Measurements from ENCODE around the gene CHAC2.

DNA sequence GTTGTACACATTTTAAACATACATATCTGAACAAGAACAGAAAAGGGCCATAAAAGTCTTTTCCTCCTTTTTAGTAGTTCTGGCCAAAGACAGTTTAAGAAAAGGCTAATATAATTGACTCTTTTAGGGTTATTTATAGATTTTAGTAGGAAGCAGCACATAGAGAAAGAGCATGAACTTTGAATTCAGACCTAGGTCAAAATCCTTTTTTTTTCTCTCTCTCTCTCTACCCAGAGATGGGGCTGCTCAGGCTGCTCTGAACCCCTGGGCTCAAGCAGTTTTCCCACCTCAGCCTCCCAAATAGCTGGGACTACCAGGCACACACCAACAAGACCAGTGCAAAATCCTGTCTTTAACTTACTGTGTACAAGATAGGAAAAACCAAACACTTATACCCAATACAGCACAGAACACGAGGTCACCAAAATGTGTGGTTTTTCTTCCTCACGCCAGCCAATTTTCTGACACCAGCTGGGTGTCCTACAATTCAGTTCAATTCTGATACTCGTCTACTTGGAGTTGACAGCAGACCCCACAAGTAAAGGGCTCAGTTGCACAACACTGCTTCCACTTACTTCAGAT, 51.3 kb downstream of the CHAC2 start:
- TF ChIP-seq, protein P1, sequence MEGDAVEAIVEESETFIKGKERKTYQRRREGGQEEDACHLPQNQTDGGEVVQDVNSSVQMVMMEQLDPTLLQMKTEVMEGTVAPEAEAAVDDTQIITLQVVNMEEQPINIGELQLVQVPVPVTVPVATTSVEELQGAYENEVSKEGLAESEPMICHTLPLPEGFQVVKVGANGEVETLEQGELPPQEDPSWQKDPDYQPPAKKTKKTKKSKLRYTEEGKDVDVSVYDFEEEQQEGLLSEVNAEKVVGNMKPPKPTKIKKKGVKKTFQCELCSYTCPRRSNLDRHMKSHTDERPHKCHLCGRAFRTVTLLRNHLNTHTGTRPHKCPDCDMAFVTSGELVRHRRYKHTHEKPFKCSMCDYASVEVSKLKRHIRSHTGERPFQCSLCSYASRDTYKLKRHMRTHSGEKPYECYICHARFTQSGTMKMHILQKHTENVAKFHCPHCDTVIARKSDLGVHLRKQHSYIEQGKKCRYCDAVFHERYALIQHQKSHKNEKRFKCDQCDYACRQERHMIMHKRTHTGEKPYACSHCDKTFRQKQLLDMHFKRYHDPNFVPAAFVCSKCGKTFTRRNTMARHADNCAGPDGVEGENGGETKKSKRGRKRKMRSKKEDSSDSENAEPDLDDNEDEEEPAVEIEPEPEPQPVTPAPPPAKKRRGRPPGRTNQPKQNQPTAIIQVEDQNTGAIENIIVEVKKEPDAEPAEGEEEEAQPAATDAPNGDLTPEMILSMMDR (IDR thresholded peaks at IDR 0.05; ENCODE audit: insufficient read depth, low read length, poor library complexity, severe bottlenecking), result no peak
- no peak for TF ChIP-seq EZH2phosphoT487 (conservative IDR thresholded peaks at IDR 0.05; ENCODE audit: low read length)
